Keratinocyte (primary cell): Measurements from ENCODE around the gene SEPTIN5.

ENCODE experiments used
- EZH2 ChIP-seq: IDR thresholded peaks from one replicate; pipeline ENCODE4 v1.6.1; 2012; ENCODE audit warnings: inconsistent platforms, mild to moderate bottlenecking, low read length, moderate library complexity
- TF ChIP-seq, protein P1 (sequence below), 3 experiments: IDR thresholded peaks in 1 of 3; conservative IDR thresholded peaks in 1 of 3; optimal IDR thresholded peaks in 1 of 3; 2 replicates in 2 of 3; 3 replicates in 1 of 3; pipeline versions ENCODE3 to v1.5.1; 2011; ENCODE audit warnings: low read length in 3 of 3, mild to moderate bottlenecking in 3 of 3, moderate library complexity in 2 of 3, control low read depth in 1 of 3, inconsistent platforms in 1 of 3; ENCODE audit not compliant: insufficient read depth in 2 of 3; ENCODE audit errors: extremely low read depth in 1 of 3

GRCh38 chr22:19744350-19745006 lies 30.2 kb downstream of the SEPTIN5 start:
- TF ChIP-seq, protein P1, sequence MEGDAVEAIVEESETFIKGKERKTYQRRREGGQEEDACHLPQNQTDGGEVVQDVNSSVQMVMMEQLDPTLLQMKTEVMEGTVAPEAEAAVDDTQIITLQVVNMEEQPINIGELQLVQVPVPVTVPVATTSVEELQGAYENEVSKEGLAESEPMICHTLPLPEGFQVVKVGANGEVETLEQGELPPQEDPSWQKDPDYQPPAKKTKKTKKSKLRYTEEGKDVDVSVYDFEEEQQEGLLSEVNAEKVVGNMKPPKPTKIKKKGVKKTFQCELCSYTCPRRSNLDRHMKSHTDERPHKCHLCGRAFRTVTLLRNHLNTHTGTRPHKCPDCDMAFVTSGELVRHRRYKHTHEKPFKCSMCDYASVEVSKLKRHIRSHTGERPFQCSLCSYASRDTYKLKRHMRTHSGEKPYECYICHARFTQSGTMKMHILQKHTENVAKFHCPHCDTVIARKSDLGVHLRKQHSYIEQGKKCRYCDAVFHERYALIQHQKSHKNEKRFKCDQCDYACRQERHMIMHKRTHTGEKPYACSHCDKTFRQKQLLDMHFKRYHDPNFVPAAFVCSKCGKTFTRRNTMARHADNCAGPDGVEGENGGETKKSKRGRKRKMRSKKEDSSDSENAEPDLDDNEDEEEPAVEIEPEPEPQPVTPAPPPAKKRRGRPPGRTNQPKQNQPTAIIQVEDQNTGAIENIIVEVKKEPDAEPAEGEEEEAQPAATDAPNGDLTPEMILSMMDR (optimal IDR thresholded peaks at IDR 0.05 in 1 of 3, IDR thresholded peaks at IDR 0.05 in 1 of 3, conservative IDR thresholded peaks at IDR 0.05 in 1 of 3; ENCODE audit: extremely low read depth in 1 of 3, insufficient read depth in 2 of 3, low read length in 3 of 3) = no peak
- TF ChIP-seq EZH2 = no peak
